ENCODE data around the gene EML6. TPM values are rescaled to one million over a fixed set of nuclear protein-coding genes. Genes with fewer than 3 reads are reported as not detected.

EML6 gene
- total and polyA plus RNA-seq, 7 donors: 0.38 to 9.3 (median 2.5) TPM

DNA sequence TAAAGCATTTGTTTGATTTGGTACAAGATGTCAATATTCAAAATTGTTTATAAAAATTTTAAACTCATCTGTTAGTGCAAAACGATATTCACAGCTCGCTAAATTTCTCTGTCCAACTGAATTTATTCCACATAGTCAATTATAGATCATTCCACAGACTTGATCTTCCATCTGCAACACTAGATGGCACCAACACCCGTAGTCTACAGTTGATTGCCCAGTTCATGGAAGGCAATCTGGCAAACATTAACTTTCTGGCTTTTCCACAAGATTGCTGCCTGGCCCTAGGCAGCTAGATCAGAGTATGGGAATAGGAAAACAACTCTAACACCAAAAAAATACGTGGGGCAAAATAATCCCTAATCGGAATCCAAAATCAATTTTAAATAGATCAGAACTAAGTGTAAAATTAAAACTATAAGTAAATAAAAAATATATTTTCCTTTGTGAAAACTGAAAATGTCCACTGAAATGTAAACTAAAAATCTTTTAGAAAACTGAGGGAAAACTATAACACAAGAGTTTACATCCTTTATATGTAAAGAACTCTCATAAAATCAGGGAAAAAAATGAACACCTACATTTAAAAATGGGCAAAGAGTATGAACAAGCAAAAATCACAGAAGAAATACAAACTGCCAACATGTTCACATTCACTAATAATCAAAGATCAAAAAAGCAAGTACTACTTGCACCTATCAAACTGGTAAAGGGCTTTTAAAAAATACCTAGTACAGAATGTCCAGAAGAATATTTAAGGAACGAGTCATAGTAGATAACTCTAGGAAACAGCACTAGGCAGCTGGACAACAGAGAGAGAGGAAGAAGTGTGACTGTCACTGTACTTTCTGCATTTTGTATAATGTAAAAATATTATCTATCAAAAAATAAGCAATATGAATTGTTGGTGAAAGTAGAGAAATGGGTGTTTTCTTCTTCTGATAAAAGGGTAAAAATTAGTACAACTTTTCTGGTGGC lies 291.8 kb downstream of the EML6 start:
- ATAC-seq (peak; percentile 69 to 79 (median 72)), DNase-seq (no peak)
- Histone ChIP-seq H3K4me3 (no peak overlapping the region), H3K4me1 (peaks cover 38% of the 10 kb centered on the region), H3K9me3 (no peaks in the 10 kb centered on the region), H3K27ac (peak overlapping the region; percentile 95), H3K27me3 (ENCODE audit: insufficient read depth in 3 of 3, low read length in 2 of 3) (no peaks in the 10 kb centered on the region), H3K36me3 (ENCODE audit: insufficient read depth in 1 of 2, low read depth in 1 of 2) (no peaks in the 10 kb centered on the region)
- 42 to 53% (median 44%) methylated on average over 6 of the region's 6 CpGs for WGBS, 3 donors
- intact Hi-C loops (cut with DNase I): loop anchor here (2.0 to 5.0 kb wide), 3 partner anchors 37 to 358 kb away; partner anchors contain the start of gene RTN4 (in 1 of the 2)
- peak; percentile 71 for TF ChIP-seq CTCF (IDR thresholded peaks at IDR 0.05)

- 94 to 98% (median 97%) methylated on average over 3 of the region's 3 CpGs for WGBS, 3 donors
- no peak for ATAC-seq
- intact Hi-C loops (cut with DNase I): loop anchor here in 1 of 2 donors (2.0 to 5.0 kb wide), 2 partner anchors 35 to 157 kb away; partner anchors contain the start of gene RTN4
Observed at GRCh38 chr2:55017428-55017827, 294.0 kb downstream of the EML6 start.

GRCh38 chr2:55017880-55018279 lies 294.4 kb downstream of the EML6 start:
- TF ChIP-seq CTCF (IDR thresholded peaks at IDR 0.05): no peak
- H3K9me3 ChIP-seq: no peaks in the 10 kb centered on the region
- no peak for DNase-seq
- 88 to 93% (median 92%) methylated on average over 3 of the region's 3 CpGs for WGBS, 3 donors
- H3K4me3 ChIP-seq: no peak overlapping the region
- H3K4me1 ChIP-seq: peaks cover 19% of the 10 kb centered on the region
- no peaks in the 10 kb centered on the region for H3K36me3 ChIP-seq (ENCODE audit: insufficient read depth in 1 of 2, low read depth in 1 of 2)
- no peaks in the 10 kb centered on the region for H3K27me3 ChIP-seq (ENCODE audit: insufficient read depth in 3 of 3, low read length in 2 of 3)
- no peak for ATAC-seq
- H3K27ac ChIP-seq: no peak overlapping the region
- intact Hi-C loops (cut with DNase I): loop anchor here in 1 of 2 donors (2.0 to 5.0 kb wide), 2 partner anchors 34 to 157 kb away; partner anchors contain the start of gene RTN4

More at GRCh38 chr2:55017428-55017827, 294.0 kb downstream of the EML6 start:
- Histone ChIP-seq H3K4me1 (peaks cover 23% of the 10 kb centered on the region), H3K36me3 (ENCODE audit: insufficient read depth in 1 of 2, low read depth in 1 of 2) (no peaks in the 10 kb centered on the region), H3K4me3 (no peak overlapping the region), H3K9me3 (no peaks in the 10 kb centered on the region), H3K27ac (no peak overlapping the region), H3K27me3 (ENCODE audit: insufficient read depth in 3 of 3, low read length in 2 of 3) (no peaks in the 10 kb centered on the region)
- TF ChIP-seq CTCF (IDR thresholded peaks at IDR 0.05): no peak
- no peak for DNase-seq

GRCh38 chr2:55018619-55019018 lies 295.2 kb downstream of the EML6 start:
- Histone ChIP-seq H3K27me3 (ENCODE audit: insufficient read depth in 3 of 3, low read length in 2 of 3) (no peaks in the 10 kb centered on the region), H3K9me3 (no peaks in the 10 kb centered on the region), H3K27ac (no peak overlapping the region), H3K4me1 (peaks cover 13% of the 10 kb centered on the region), H3K4me3 (no peak overlapping the region), H3K36me3 (ENCODE audit: insufficient read depth in 1 of 2, low read depth in 1 of 2) (no peaks in the 10 kb centered on the region)
- intact Hi-C loops (cut with DNase I): loop anchor here in 1 of 2 donors (5.0 kb wide), 1 partner anchor 34 kb away; the partner anchor contains the start of gene RTN4
- DNase-seq (no peak), ATAC-seq (no peak)
- WGBS, 3 donors: 85 to 97% (median 94%) methylated on average over 1 of the region's 1 CpG
- TF ChIP-seq CTCF (IDR thresholded peaks at IDR 0.05): no peak

All from psoas muscle (tissue), 8 donors.